MCF 10A (cell line): ENCODE data around the gene IL34. TPM values are rescaled to one million over a fixed set of nuclear protein-coding genes. Genes with fewer than 3 reads are reported as not detected.
A peak's percentile ranks its signal among the peaks of the same experiment; 100 is the strongest.

Experiments used
- BruUV-seq: library from RNA; stranded (reverse); fragments of 400-500 nt; replicated peaks from 2 replicates; lab custom pipeline; 2021; lab: Mats Ljungman, UMichigan
- CTCF ChIA-PET: fragments of 300-600 bp; sonication (Branson Sonifier 250); formaldehyde crosslinking; extraction: SDS; loops from one replicate; lab custom pipeline; 2021; ENCODE audit warnings: antibody characterized with exemption, inconsistent platforms; lab: Yijun Ruan, JAX
- POLR2A ChIA-PET: fragments of 300-600, 350-650 bp; sonication (Branson Sonifier 250); formaldehyde crosslinking; extraction: SDS; loops from one replicate; lab custom pipeline; 2020; ENCODE audit warnings: antibody characterized with exemption, inconsistent platforms; lab: Yijun Ruan, JAX
- DNase-seq: peaks from one replicate; pipeline ENCODE4 v3.0.0-alpha.2; 2018; ENCODE audit not compliant: unreplicated experiment
- H3K27ac Mint-ChIP-seq: one replicate; pipeline ENCODE4 v1.8.0; 2022; ENCODE audit warnings: mild to moderate bottlenecking, low read depth, mixed read lengths; ENCODE audit not compliant: unreplicated experiment
- H3K27me3 Mint-ChIP-seq: one replicate; pipeline ENCODE4 v1.8.0; 2022; ENCODE audit warnings: mixed read lengths; ENCODE audit not compliant: insufficient read depth, unreplicated experiment
- H3K36me3 Mint-ChIP-seq: one replicate; pipeline ENCODE4 v1.8.0; 2022; ENCODE audit warnings: mild to moderate bottlenecking, moderate library complexity, mixed read lengths; ENCODE audit not compliant: insufficient read depth, unreplicated experiment
- H3K4me1 Mint-ChIP-seq: one replicate; pipeline ENCODE4 v1.8.0; 2022; ENCODE audit warnings: mixed read lengths; ENCODE audit not compliant: insufficient read depth, unreplicated experiment
- H3K4me3 Mint-ChIP-seq: one replicate; pipeline ENCODE4 v1.8.0; 2022; ENCODE audit warnings: mild to moderate bottlenecking, moderate library complexity, mixed read lengths; ENCODE audit not compliant: unreplicated experiment
- H3K9me3 Mint-ChIP-seq: one replicate; pipeline ENCODE4 v1.8.0; 2022; ENCODE audit warnings: mixed read lengths; ENCODE audit not compliant: unreplicated experiment
- CTCF ChIP-seq: fragments of 200-600 bp; IDR thresholded peaks from one replicate; pipeline ENCODE4 v1.8.0; 2022; ENCODE audit warnings: antibody characterized with exemption, mild to moderate bottlenecking; ENCODE audit not compliant: unreplicated experiment
- intact Hi-C: fragments of 100-400 bp; cut with micrococcal nuclease; formaldehyde crosslinking; loops from 2 replicates; pipeline ENCODE4 v1.14.1; 2022
- total RNA-seq: library from RNA; stranded (reverse); gene quantifications from 2 replicates; pipeline ENCODE4 v1.2.3, GENCODE V29; 2022

IL34 gene
- total RNA-seq, 1 experiment from 2014 or later = not detected

GRCh38 chr16:70686376-70687101, 40.2 kb downstream of the IL34 start:
- Mint-ChIP-seq H3K27ac (no peak overlapping the region), H3K27me3 (no peaks in the 10 kb centered on the region), H3K9me3 (no peaks in the 10 kb centered on the region), H3K4me3 (peak overlapping the region; percentile 76), H3K4me1 (peaks cover 39% of the 10 kb centered on the region), H3K36me3 (peaks cover 4% of the 10 kb centered on the region)
- ChIA-PET POLR2A (interaction anchor here (1.0 to 2.1 kb wide), 5 partner anchors 9 to 84 kb away, joined by 3 to 12 read pairs (median 5); no protein-coding TSS in a partner anchor), CTCF (interaction anchor here (1.1 to 5.7 kb wide), 3 partner anchors 28 to 83 kb away, joined by 3 to 69 read pairs (median 7); no protein-coding TSS in a partner anchor)
- TF ChIP-seq CTCF = no peak
- BruUV-seq = no TSS peak
- intact Hi-C loops = loop anchor here (1.0 to 2.0 kb wide), 2 partner anchors 20 to 29 kb away; no protein-coding TSS in a partner anchor
- no peak for DNase-seq

DNA sequence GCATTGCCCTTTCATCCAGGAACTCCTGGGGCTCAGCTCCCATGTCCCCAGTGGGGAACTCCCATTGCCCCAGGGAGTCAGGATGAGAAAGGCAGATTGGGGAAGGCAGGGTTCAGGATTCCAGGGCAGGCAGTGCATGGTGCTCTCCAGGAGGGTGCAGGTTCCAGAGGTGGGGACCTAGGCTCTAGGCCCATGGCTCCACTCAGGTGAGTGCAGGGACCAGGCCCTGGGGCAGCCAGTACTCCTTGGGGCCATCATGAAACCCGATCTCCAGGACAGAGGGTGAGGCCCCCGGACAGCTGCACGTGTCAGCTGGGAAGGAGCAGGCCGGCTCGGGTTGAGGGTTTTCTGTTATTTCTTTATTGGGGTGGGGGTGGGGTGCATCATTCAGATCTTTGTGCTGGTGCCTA, 40.7 kb downstream of the IL34 start:
- peak; percentile 24 for DNase-seq
- no peaks in the 10 kb centered on the region for H3K9me3 Mint-ChIP-seq
- peak overlapping the region; percentile 76 for H3K4me3 Mint-ChIP-seq
- H3K36me3 Mint-ChIP-seq = peaks cover 4% of the 10 kb centered on the region
- no peak for TF ChIP-seq CTCF
- no peak overlapping the region for H3K27ac Mint-ChIP-seq
- ChIA-PET POLR2A (interaction anchor here (0.7 to 2.1 kb wide), 7 partner anchors 8 to 388 kb away, joined by 3 to 12 read pairs (median 3); partner anchors contain the start of gene DDX19B), CTCF (interaction anchor here (1.1 to 5.7 kb wide), 5 partner anchors 9 to 83 kb away, joined by 3 to 69 read pairs (median 5); no protein-coding TSS in a partner anchor)
- peaks cover 39% of the 10 kb centered on the region for H3K4me1 Mint-ChIP-seq
- BruUV-seq = no TSS peak
- no peaks in the 10 kb centered on the region for H3K27me3 Mint-ChIP-seq
- intact Hi-C loops = loop anchor here (2.0 kb wide), 1 partner anchor 20 kb away; no protein-coding TSS in a partner anchor

DNA sequence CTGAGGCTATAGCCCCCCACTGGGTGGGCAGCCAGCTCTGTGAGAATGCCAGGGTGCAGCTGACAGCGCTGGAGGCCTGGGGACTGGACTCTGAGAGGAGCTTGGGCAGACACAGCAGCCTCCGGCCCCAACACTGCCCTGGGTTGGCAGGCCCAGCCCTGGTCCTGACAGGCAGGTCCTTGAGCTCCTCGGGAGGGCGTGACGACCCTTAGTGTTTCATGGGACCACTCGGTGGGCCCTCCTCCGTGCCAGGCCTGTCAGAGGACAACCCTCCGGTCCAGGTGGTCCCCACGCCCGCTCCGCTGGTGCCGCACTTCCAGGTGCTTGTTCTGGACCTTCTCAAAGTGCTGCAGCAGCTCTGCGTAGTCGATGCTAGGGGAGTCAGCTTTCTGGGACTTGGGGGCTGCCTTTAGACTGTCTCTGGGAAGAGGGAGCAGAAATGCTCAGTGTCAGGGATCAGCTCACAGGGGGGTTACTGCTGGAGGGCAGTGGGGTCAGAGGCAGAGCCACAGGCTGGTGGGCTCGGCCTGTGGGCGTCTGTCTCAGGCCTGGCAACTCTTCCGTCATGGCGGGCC, 41.4 kb downstream of the IL34 start:
- Mint-ChIP-seq H3K9me3 (no peaks in the 10 kb centered on the region), H3K36me3 (peaks cover 4% of the 10 kb centered on the region), H3K27me3 (no peaks in the 10 kb centered on the region), H3K27ac (no peak overlapping the region), H3K4me3 (peak overlapping the region; percentile 76), H3K4me1 (peaks cover 37% of the 10 kb centered on the region)
- TF ChIP-seq CTCF = no peak
- CTCF ChIA-PET = interaction anchor here (0.6 to 5.7 kb wide), 6 partner anchors 8 to 88 kb away, joined by 3 to 69 read pairs (median 4); no protein-coding TSS in a partner anchor
- DNase-seq = no peak
- intact Hi-C loops = loop anchor here (2.0 kb wide), 1 partner anchor 19 kb away; no protein-coding TSS in a partner anchor
- POLR2A ChIA-PET = interaction anchor here (0.7 to 2.1 kb wide), 8 partner anchors 13 to 388 kb away, joined by 3 to 12 read pairs (median 3); partner anchors contain the start of gene DDX19B
- no TSS peak for BruUV-seq
